B cell (primary cell): ENCODE measurements around the gene TPRA1.

Experiments
- EZH2 ChIP-seq: IDR thresholded peaks from 2 replicates; pipeline ENCODE4 v1.6.1; 2012; ENCODE audit warnings: borderline replicate concordance, low read depth, mild to moderate bottlenecking, moderate library complexity, low read length; ENCODE audit not compliant: insufficient read depth, poor library complexity, severe bottlenecking
- TF ChIP-seq, protein P1 (sequence below): fragments of 200-600 bp; IDR thresholded peaks from one replicate; pipeline ENCODE4 v1.8.0; 2022; ENCODE audit warnings: antibody characterized with exemption, mild to moderate bottlenecking

- TF ChIP-seq, protein P1, sequence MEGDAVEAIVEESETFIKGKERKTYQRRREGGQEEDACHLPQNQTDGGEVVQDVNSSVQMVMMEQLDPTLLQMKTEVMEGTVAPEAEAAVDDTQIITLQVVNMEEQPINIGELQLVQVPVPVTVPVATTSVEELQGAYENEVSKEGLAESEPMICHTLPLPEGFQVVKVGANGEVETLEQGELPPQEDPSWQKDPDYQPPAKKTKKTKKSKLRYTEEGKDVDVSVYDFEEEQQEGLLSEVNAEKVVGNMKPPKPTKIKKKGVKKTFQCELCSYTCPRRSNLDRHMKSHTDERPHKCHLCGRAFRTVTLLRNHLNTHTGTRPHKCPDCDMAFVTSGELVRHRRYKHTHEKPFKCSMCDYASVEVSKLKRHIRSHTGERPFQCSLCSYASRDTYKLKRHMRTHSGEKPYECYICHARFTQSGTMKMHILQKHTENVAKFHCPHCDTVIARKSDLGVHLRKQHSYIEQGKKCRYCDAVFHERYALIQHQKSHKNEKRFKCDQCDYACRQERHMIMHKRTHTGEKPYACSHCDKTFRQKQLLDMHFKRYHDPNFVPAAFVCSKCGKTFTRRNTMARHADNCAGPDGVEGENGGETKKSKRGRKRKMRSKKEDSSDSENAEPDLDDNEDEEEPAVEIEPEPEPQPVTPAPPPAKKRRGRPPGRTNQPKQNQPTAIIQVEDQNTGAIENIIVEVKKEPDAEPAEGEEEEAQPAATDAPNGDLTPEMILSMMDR, result no peak
- no peak for TF ChIP-seq EZH2
These were observed 56.0 kb downstream of the TPRA1 start for GRCh38 chr3:127534564-127534963.
